ENCODE measurements around the gene SLC9A9.
"Not testable (repeated sequence)": the region's sequence is repeated elsewhere in the genome, so short reads cannot be mapped to it uniquely, and the experiment has no call there.

SLC9A9 gene

DNA sequence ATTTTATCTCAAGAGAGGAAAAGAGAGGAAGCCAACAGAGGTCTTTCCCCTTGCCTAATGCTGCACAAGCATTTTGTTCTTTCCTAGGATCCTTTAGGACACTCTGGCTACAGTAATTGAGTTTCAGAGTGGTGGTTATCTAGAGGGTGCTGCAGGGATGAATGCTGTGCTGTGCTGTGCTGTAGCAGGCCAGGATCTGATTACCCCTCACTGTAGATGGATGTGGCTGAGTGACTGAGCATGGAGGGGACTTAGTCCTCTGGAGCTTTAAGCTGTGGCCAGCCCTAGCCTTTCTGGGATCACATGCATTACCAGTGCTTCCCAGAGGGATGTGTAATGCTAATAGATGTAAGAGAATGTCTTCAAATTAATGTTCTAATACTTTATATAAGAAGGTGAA lies 94.8 kb downstream of the SLC9A9 start:
- no peak for DNase-seq (ENCODE audit: low read depth)

DNA sequence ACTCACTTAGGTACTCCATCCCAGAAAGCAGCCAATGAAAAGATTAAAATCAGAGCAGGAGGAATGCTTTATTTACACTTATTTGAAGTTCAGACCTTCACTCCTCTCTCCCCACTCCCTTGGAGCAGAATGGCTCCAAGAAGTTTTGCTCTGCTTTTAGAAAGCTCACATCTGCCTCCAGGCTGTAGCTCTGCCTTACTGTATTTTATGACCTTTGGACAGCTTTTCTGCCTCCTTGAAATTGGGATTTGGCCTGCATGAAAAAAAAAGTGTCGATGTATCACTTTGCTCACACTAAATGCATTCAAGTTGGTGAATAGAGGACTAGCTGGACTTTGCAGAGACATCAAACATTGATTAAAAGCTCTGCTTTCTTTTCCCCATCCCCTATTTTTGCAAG lies 95.3 kb downstream of the SLC9A9 start:
- DNase-seq (ENCODE audit: low read depth): no peak

DNA sequence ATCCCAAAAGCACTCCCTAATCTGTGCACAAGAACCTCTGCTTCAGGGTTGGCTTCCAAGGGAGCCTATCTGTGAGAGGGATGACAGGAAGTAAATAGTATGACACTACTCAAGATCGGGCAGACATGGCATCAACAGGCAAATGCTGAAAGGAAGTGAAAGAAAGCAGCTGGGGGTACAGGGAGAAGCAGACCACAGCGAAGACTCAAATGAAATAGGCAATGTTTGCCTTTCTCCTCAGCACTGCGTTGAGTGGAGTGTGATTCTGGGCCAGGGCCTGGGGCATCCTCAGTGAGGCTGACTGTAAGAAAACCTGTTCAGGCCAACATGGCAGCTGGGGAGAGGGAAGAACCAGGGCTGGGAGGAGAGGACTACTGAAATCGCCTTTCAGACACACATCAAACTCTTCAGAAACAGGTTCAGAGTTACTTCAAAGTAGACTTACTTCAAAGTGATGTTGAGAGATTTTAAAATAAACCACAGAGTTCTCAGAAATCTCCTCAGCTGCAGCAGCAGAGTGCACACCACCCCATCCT lies 96.6 kb downstream of the SLC9A9 start:
- DNase-seq (ENCODE audit: low read depth): no peak

DNA sequence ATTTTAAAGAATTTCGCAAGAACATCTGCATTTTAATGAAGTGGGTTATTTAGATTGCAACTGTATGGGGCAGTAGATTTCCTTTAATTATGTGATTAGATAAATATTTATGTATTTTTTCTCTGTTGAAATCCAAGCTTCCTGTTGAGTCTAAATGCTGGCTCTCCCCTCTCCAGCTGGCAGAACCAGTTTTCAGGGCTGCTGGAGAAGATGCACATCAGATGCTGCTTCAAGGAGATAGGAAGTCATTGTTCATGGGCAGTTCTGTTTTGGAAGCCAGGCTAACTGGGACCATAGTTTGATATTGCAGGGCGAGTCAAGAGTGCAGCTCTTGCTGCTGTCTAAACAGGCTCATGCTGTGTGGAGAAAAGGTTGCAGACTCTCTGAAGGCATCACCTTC lies 97.4 kb downstream of the SLC9A9 start:
- no peak for DNase-seq (ENCODE audit: low read depth)

DNA sequence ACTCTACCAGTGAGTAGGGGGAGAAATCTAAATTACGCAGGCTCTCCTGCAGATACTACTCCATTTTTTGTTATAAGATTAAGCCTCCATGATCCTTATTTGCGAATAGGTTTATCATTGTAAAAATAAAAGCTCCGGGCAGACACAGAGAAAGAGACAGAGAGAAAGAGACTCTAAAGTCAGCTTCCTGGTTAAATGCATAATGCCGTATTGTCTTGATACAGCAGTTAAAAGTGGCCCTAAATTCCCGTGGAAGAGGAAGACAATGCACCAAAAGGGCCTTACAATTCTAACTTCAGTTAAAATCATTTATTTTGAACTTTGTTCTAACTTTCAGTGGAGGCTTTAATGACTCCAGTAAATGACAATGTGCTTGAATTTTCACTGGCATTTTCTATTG lies 98.3 kb downstream of the SLC9A9 start:
- no peak for DNase-seq (ENCODE audit: low read depth)

DNA sequence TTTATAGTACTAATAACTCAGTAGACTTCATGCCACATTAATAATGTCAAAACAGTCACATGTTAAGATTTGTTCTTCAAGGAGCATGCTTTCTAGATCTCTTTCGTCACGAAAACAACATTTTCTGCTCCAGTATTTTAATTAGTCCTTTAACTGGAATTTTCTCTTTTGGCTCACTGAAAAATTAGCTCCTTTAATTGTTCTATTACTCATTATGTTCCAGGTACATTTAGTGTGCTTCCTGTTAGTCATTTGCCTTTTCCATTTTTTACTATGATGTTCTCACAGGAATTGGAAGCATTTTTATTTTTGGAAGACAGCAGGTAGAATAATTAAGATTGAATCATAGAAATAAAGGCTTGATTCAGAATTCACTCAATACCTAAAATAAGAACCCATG lies 111.2 kb downstream of the SLC9A9 start:
- DNase-seq (ENCODE audit: low read depth): no peak

DNA sequence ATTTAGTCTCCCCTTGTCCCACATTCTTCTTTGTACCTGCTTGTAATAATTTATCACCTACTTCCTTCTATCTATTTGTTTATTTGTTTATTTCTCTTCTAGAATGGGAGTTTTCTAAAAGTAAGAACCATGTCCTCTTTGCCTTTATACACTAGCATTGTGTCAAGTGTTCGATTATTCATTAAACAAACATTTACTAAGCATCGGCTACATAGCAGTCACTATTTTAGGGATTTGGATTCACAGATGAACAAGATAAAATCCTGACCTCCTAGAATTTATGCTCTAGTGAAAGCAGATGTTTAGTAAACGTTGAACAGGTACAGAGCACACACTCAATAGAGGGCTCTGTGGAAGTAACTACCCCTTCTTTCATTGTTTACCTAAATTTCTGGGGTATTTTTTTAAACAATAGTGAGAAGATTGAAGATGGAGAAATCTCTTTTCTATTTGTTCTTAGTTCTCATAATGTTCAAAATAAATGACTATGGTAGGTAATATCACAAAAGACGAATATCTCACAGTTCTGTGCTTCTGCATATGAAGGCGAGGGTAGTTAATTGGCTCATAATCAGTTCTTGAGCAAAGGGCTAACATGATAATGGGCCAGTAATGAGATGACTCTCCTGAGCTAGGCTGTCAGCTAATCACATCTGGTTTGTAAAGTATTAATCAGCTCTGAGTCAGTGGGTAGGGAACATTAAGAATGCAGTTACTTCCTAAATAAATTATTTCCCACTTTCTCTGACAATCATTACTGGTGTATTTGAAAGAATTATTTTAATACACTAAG lies 111.9 kb downstream of the SLC9A9 start:
- no peak for DNase-seq (ENCODE audit: low read depth)

DNA sequence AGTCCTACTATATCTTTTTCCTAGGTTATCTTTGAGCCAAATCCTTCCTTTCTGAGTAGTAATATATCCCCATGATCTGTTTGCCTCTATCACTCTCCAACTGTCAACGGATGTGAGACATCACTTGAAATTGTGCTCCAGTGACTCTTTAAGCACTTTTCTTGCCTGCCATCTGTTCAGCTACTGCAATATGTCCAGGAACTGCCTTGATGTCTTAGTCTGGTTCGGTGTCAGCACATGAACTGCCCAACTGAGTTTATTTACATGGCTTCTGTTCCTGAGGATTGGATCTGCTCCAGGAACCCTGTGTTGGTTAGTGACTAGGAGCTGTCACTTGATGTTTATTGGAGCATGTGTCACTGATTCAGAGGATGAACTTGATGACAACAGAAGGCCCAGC lies 116.5 kb downstream of the SLC9A9 start:
- no peak for DNase-seq (ENCODE audit: low read depth)

DNA sequence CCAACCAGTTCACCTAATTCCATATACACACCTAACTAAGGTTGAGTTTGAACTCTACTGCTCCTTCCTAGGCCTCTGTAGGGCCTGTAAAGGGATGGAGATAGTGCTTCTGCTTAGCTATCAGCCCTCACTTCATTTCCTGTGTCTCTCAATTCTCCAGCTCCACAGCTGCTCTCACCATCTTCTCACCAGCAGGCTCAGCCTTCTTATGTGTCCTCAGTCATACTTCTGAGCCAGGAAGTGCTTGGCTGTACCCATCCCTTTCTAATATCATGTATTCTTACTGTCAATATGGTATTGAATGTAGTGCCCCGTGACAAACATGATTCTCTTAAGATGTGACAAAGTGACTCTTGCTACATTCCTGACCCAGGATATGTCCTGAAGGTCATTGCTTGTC lies 116.9 kb downstream of the SLC9A9 start:
- DNase-seq (ENCODE audit: low read depth): no peak

DNA sequence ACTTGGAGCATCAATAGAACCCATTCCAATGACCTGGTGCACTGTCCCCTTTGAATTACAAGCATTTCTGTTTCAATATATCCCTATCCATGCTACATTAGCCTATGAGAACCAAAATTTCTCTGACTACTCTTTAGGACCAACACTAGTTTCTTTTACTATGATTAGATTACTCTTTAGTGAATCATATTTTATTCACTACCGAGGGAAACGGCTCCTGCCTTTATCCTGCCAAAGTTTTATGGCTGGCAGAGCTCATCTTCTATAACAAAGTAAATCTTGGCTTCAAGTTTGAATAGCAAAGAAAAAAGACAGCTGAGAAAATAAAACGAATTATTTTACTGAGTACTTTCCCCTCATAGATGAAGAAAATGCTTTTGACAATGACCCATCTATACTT lies 120.9 kb downstream of the SLC9A9 start:
- DNase-seq (ENCODE audit: low read depth): no peak

DNA sequence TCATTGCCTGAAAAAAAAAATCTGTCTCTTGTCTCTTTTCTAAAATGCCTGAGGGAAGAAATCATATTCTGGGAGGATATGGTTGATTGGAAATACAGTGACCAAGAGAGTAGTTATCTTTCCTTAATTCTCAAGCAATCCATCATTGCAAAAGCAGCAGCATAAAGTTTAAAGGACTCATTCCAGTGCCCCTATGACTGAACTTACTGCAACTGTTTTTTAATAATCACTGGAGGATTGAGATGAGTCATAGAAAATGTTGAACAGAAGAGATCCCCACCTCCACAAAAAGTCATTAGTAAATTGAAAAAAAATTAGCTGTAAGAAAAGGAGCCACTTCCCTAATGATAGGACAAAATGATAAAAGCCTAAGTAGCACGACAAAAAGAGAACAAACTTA lies 121.5 kb downstream of the SLC9A9 start:
- DNase-seq (ENCODE audit: low read depth): no peak

DNA sequence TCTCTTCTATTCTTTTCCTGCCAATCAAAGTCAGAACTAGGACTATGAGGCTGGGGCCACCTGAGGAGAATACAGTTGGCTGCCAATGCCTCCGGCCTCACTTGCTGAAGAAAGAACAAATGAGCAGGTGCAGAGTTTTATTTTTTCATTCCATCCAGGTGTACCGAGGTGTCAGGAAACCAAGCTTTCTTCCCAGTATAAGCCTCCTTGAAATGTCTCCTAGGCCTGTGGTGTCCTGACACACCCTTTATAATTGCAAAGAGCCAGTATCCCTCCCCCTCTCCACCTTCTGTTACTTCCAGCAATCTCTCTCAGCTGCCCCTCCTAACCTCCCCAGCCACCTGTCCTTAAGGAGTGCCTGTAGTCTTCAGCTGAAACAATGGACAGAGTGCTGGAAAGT lies 127.9 kb downstream of the SLC9A9 start:
- no peak for DNase-seq (ENCODE audit: low read depth)

DNA sequence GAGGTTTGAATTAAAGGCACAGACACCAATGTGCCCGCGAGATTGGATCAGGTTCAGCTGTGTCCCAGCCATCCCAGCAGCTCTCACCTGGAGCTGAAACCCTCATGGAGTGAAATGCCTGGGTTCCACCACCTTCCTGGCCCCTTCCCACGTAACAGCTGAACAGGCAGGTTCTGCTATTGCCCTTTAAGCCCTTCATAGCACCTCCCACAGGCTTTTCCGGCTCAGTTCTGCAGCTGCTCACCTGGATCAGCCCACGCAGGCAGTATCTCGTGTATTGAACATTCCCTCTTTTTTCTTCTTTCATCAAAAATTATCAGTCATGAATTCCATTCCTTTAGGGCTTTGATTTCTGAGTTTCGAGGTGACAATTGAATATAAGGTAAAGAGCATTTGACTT lies 129.8 kb downstream of the SLC9A9 start:
- DNase-seq (ENCODE audit: low read depth): no peak

DNA sequence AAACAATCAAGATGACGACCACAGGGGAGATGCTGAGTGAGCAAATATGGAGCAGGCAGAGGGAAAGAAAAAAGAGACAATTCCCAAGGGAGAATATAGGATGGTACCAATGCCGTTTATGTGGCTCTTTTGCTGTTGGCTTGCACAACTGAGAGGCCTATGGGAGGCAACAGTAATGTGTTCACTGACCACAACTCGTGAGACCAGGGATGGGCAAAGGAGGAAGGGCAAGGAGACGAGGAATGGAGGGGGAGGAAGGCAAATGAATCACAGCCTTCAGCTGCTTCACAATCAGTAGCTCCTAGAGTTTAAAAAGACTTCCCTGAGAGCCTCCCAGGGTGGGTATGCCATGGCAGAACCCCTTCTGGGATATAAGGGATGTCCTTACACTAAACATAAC lies 131.5 kb downstream of the SLC9A9 start:
- no peak for DNase-seq (ENCODE audit: low read depth)

DNA sequence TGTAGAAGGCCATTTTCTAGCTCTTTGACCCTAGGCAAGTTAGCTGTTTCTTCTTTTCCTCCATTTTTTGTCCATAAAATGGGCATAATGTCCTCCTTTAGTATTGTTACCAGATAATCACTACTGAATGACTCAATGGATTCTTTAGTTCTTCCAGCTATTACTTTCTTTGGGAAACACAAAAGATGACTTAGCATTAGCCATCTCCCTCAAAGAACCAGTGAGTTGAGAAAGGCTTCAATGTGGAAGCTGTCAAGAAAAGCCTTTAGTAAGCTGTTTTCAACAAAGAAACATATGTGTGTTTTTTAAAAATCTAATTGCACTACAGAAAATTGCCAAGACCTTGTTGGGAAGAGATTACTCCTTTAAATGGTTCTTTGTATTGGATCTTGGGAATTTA lies 135.7 kb downstream of the SLC9A9 start:
- no peak for DNase-seq (ENCODE audit: low read depth)

DNA sequence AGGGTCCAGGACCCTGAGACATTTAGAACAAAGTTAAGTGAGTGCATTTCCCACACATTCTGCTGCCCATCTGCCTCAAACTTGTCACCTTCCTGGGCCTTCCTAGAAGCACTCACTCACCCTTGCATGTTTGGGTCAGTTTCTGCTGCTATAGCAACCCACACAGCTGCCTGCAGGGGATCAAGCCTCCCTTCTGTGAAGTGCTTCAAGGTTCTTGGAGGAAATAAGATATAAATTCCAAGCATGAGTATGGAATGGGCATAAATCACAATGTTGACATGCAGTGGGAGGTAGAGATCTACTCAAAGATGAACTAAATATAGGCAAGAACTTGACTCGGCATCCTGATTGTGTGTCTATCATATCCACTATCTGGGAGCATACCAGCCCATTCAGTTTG lies 140.4 kb downstream of the SLC9A9 start:
- DNase-seq (ENCODE audit: low read depth): no peak

DNA sequence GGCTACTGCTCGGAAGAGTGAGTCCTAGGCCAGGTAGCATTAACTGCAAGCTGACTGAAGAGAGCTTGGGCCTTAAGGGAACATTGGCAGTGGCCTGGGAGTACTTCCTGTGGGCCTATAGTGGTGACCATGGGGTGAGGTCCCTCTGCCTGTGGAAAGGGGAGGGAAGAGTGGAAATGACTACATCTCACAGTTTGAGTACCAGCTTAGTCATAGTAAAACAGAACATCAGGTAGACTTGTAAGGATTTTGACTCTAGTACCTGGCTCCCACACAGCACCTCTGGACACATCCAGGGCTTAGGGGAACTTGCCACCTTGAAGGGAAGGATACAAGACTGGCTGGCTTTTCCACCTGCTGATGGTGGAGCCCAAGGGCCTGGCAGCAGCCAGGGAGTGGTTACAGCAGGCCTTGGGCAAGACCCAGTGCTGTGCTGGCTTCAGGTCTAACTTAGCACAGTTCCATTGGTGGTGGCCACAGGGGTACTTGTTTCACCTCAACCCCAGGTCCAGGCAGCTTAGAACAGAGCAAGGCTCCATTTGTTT lies 147.8 kb downstream of the SLC9A9 start:
- DNase-seq (ENCODE audit: low read depth): no peak

DNA sequence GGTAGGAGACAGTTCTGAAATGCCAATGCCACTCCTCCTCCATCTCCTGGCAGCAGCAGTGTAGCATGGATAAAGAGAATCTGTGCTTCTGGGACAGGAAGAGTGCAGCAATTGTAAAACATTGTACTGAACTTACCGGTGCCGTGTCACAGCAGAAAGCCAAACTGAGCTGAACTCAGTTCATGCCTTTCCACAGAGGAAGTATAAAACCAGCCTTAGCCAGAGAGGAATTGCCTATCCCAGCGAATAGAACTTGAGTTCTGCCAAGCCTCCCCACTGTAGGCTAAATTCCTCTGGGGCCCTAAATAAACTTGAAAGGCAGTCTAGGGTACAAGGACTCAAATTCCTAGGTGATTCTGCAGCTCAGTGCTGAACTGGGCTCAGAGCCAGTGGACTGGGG lies 148.8 kb downstream of the SLC9A9 start:
- no peak for DNase-seq (ENCODE audit: low read depth)

DNA sequence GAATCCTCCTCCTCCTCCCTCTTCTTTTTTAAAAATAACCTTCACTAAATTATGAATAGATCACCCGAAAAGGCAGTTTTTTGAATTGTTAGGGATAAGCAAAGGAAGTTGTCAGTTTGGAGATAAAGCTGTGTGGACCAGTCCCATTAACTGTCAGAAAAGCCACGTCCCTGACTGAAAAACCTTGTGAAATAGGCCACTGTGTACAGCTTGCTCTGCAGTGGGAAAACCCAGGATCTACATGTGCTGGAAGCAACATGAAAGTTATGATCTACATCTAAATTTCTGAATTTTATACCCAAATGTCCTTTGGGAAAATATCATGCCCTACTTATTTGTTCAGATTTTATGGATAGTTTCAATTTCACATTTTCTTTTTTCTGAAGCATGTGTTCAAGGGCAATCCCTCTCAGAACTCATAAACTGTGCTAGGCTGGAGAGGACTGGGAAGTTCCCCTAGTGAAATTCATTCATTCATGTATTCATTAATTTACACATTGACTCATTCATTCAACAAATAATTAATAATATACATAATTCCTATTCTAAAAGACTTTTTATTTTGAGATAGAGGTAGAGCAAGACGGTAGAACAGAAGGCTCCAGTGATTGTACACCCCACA lies 149.5 kb downstream of the SLC9A9 start:
- no peak for DNase-seq (ENCODE audit: low read depth)

DNA sequence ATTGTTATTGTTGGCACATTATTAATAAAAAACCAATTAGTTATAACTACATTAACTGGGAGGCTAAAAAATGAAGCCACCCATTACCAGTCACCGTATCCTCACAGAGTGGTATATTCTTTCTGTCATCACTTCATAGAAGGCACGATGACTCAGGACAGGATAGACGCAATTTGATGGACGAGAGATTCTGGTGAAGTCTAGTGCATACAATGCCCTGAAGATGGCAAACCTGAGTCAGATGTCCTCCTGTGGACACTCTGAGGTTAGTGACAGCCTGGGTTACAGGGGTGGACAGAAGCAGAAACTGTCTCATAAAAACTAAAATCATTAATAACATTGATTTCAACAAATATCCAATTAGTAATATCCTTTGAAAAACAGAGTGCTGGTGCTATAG lies 150.3 kb downstream of the SLC9A9 start:
- DNase-seq (ENCODE audit: low read depth): no peak

DNA sequence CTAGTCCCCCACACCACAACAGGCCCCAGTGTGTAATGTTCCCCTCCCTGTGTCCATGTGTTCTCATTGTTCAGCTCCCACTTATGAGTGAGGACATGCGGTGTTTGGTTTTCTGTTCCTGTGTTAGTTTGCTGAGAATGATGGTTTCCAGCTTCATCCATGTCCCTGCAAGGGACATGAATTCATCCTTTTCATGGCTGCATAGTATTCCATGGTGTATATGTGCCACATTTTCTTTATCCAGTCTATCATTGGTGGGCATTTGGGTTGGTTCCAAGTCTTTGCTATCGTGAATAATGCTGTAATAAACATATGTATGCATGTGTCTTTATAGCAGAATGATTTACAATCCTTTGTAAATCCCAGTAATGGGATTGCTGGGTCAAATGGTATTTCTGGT lies 152.9 kb downstream of the SLC9A9 start:
- not testable (repeated sequence) for DNase-seq (ENCODE audit: low read depth)

DNA sequence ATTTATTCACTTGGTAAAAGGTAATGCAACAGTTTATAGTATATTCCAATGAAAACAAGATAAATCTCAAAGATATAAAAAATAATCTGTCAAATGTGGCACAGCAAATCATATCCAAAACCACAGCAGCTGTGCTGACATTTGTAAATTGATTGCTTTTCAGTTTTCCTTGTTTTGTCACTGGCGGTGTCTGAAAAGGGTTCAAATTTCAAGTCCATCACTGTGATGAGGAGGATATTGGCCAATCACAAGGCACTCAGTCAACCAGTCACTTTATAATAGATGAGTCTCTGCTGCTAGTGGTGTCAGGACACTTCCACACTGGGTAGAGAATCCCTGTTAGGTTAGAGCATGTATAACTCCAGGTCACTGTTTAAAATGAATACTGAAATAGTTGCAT lies 154.8 kb downstream of the SLC9A9 start:
- no peak for DNase-seq (ENCODE audit: low read depth)

DNA sequence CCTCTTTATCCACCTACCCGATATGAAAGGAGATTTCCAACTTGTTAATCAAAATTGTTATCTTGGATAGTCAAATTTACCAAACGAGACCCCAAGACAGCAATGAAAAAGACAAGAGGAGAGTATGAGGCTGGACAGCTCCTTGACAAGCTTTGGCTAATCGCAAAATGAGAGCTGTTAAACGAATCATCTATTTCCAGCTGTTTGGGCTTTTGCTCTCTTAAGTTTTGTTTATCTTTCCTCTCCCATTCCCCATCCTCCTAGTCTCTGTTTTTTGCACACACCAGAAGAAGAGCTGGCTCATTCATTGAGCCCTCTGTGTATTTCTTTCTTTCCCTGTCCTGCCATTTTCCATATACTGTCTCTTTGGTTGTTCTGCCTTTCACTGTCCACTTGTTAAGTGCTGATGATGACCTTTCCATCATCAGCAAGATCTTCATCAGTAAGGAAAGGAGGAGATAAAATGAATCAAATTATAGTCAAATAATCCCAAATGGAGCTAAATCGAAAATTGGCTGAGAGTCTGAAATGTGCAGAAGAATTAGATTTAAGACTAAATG lies 161.6 kb downstream of the SLC9A9 start:
- DNase-seq (ENCODE audit: low read depth): no peak

Measured in stimulated activated CD8-positive, alpha-beta memory T cell treated with anti-CD3 and anti-CD28 coated beads, Interleukin-4, amount 100 ng/mL, for 24 hours (primary cell).